Activated naive CD4-positive, alpha-beta T cell treated with anti-CD3 and anti-CD28 coated beads, Interleukin-2, amount 50 U/mL, for 16 hours (primary cell): ENCODE data around the gene NDUFB5.
"Not testable (repeated sequence)": the region's sequence is repeated elsewhere in the genome, so short reads cannot be mapped to it uniquely, and the experiment has no call there.

Source experiments
- DNase-seq: peaks from one replicate; pipeline ENCODE4 v3.0.0-alpha.2; 2020

Gene NDUFB5

GRCh38 chr3:179640469-179640868 is 35.9 kb downstream of the NDUFB5 start:
- no peak for DNase-seq

GRCh38 chr3:179642871-179643270 is 38.3 kb downstream of the NDUFB5 start:
- no peak for DNase-seq

- DNase-seq = not testable (repeated sequence)
Measured at GRCh38 chr3:179643837-179644236, 39.2 kb downstream of the NDUFB5 start.

GRCh38 chr3:179646177-179646576 is 41.6 kb downstream of the NDUFB5 start:
- DNase-seq = no peak

GRCh38 chr3:179651687-179652446 is 47.3 kb downstream of the NDUFB5 start:
- no peak for DNase-seq

- DNase-seq = peak; percentile 63
Measured at GRCh38 chr3:179652447-179653095, 48.0 kb downstream of the NDUFB5 start, which contains the start of gene USP13. Gene USP13 (plus strand): TSS chr3:179653040. CDS start chr3:179653226, 186 bp downstream.

- peak; percentile 70 for DNase-seq
Measured at GRCh38 chr3:179653096-179653797, 48.7 kb downstream of the NDUFB5 start.

- DNase-seq = no peak
Measured at GRCh38 chr3:179655236-179655635, 50.6 kb downstream of the NDUFB5 start.

- DNase-seq = no peak
Measured at GRCh38 chr3:179658606-179659005, 54.0 kb downstream of the NDUFB5 start.

- DNase-seq = no peak
Measured at GRCh38 chr3:179660872-179661271, 56.3 kb downstream of the NDUFB5 start.

- no peak for DNase-seq
Measured at GRCh38 chr3:179661777-179662176, 57.2 kb downstream of the NDUFB5 start.

GRCh38 chr3:179663093-179663492 is 58.5 kb downstream of the NDUFB5 start:
- no peak for DNase-seq

- DNase-seq = no peak
Measured at GRCh38 chr3:179666030-179666429, 61.4 kb downstream of the NDUFB5 start.

- no peak for DNase-seq
Measured at GRCh38 chr3:179666436-179667035, 61.9 kb downstream of the NDUFB5 start.

GRCh38 chr3:179668429-179668828 is 63.8 kb downstream of the NDUFB5 start:
- DNase-seq = no peak

- no peak for DNase-seq
Measured at GRCh38 chr3:179670311-179670710, 65.7 kb downstream of the NDUFB5 start.

GRCh38 chr3:179671309-179671708 is 66.7 kb downstream of the NDUFB5 start:
- DNase-seq = no peak

GRCh38 chr3:179671747-179672242 is 67.2 kb downstream of the NDUFB5 start:
- DNase-seq = no peak

GRCh38 chr3:179672918-179673317 is 68.3 kb downstream of the NDUFB5 start:
- DNase-seq = no peak

GRCh38 chr3:179673523-179673922 is 68.9 kb downstream of the NDUFB5 start:
- DNase-seq = no peak

- no peak for DNase-seq
Measured at GRCh38 chr3:179676081-179676480, 71.5 kb downstream of the NDUFB5 start.
